Upper lobe of left lung (tissue), 6 donors: Measurements from ENCODE around the gene ITGBL1. TPM values are rescaled to one million over a fixed set of nuclear protein-coding genes. Genes with fewer than 3 reads are reported as not detected.

Experiments used
- ATAC-seq, 2 donors: fragments of 200-7000 bp; cut with Tn5 transposase; one replicate each; pipeline ENCODE4 v1.9.1; 2022; ENCODE audit warnings: mild to moderate bottlenecking in 2 of 2, moderate library complexity in 2 of 2; ENCODE audit not compliant: low FRiP score in 2 of 2
- DNase-seq, 2 donors: peaks; one replicate each; pipeline ENCODE4 v3.0.0-alpha.2; 2019 to 2020
- H3K27ac ChIP-seq, 4 donors: fragments of 200-600 bp; sonication (generic); one replicate each; pipeline ENCODE4 v1.5.1; 2016 to 2019
- H3K27me3 ChIP-seq, 4 donors: fragments of 200-600 bp; sonication (generic); one replicate each; pipeline ENCODE4 v1.5.1; 2017 to 2019
- H3K36me3 ChIP-seq, 4 donors: fragments of 200-600 bp; sonication (generic); one replicate each; pipeline ENCODE4 v1.5.1; 2016 to 2019
- H3K4me1 ChIP-seq, 4 donors: fragments of 200-600 bp; sonication (generic); one replicate each; pipeline ENCODE4 v1.5.1; 2018 to 2019
- H3K4me3 ChIP-seq, 4 donors: fragments of 200-600 bp; sonication (generic); one replicate each; pipeline ENCODE4 v1.5.1; 2017 to 2019; ENCODE audit warnings: mild to moderate bottlenecking in 2 of 4, moderate library complexity in 1 of 4
- H3K9me3 ChIP-seq, 4 donors: fragments of 200-600 bp; sonication (generic); one replicate each; pipeline ENCODE4 v1.5.1; 2018 to 2019
- EP300 ChIP-seq, 4 donors: sonication (generic); formaldehyde crosslinking; IDR thresholded peaks; one replicate each; pipeline ENCODE4 v1.5.1; 2017; ENCODE audit warnings: antibody characterized with exemption in 4 of 4, control low read depth in 2 of 4
- POLR2A ChIP-seq, 4 donors: fragments of 450-650 bp; IDR thresholded peaks; one replicate each; pipeline ENCODE4 v1.5.1; 2016 to 2017; ENCODE audit warnings: antibody characterized with exemption in 4 of 4, mild to moderate bottlenecking in 2 of 4
- POLR2AphosphoS5 ChIP-seq, 2 donors: sonication (generic); formaldehyde crosslinking; IDR thresholded peaks; one replicate each; pipeline ENCODE4 v1.5.1; 2017; ENCODE audit warnings: antibody characterized with exemption in 2 of 2
- WGBS, 2 donors: methylation state at CpG; one replicate each; pipeline ENCODE4 v1.1.5; 2017 to 2018; 5-methylcytosine and 5-hydroxymethylcytosine counted together
- total RNA-seq, 6 donors: library from RNA; depleted of rRNA in 4 of 6; stranded (reverse); fragments of >200 nt in 4 of 6; gene quantifications; one replicate each; pipeline versions ENCODE4 v1.1.0 to v1.2.1, GENCODE V29; 2016 to 2021
- TF ChIP-seq, protein P1 (sequence below), 6 experiments: fragments of 450-650 bp in 4 of 6; fragments of 200-600 bp in 2 of 6; sonication (generic) in 2 of 6; IDR thresholded peaks; one replicate each; pipeline ENCODE4 v1.5.1; 2016 to 2019; ENCODE audit warnings: antibody characterized with exemption in 6 of 6
- donor health status: DM: no; HTN: no; CAD: no; lungs with moderate emphysema.
- donor health status: DM: no; HTN: yes; CAD: no; lungs with severe emphysema.

Gene ITGBL1
- total RNA-seq, 6 donors from 2014 or later: 5.2 to 51.9 (median 21.9) TPM

DNA sequence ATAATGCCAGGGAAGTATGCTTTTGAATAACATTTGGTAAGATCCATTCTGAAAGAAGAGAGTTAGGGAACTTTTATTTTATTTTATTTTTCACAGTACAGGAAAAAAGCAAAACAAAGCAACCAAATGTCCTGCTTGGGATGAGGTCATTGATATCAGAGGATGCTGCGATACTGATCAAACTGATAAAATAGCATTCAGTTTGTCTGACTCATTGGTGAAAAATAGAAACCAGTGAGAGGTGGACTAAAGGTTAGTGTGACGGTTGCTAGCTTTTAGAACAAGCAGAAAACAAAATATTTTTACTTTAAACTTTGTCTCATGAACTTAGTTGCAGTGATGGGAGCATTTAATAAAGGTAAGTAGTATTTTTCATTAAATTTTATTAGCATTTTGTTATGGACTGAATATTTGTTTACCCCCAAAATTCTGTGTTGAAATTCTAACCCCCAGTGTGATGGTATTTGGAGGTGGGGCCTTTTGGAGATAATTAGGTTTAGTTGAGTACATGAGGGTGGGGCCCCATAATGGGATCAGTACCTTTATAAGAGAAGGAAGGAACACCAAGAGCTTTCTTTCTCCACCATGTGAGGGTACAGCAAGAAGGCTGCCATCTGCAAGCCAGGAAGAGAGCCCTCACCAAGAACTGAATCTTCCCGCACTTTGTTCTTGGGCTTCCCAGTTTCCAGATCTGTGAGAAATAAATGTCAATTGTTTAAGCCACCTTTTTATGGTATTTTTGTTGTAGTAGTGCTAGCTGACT, 37.3 kb downstream of the ITGBL1 start:
- Histone ChIP-seq H3K4me3 (no peak overlapping the region), H3K9me3 (no peaks in the 10 kb centered on the region), H3K4me1 (no peaks in the 10 kb centered on the region), H3K36me3 (no peaks in the 10 kb centered on the region), H3K27me3 (no peaks in the 10 kb centered on the region), H3K27ac (no peak overlapping the region)
- DNase-seq (no peak), ATAC-seq (no peak)
- no peak for TF ChIP-seq EP300 (IDR thresholded peaks at IDR 0.05)
- TF ChIP-seq, protein P1, sequence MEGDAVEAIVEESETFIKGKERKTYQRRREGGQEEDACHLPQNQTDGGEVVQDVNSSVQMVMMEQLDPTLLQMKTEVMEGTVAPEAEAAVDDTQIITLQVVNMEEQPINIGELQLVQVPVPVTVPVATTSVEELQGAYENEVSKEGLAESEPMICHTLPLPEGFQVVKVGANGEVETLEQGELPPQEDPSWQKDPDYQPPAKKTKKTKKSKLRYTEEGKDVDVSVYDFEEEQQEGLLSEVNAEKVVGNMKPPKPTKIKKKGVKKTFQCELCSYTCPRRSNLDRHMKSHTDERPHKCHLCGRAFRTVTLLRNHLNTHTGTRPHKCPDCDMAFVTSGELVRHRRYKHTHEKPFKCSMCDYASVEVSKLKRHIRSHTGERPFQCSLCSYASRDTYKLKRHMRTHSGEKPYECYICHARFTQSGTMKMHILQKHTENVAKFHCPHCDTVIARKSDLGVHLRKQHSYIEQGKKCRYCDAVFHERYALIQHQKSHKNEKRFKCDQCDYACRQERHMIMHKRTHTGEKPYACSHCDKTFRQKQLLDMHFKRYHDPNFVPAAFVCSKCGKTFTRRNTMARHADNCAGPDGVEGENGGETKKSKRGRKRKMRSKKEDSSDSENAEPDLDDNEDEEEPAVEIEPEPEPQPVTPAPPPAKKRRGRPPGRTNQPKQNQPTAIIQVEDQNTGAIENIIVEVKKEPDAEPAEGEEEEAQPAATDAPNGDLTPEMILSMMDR (IDR thresholded peaks at IDR 0.05): no peak
- 82 to 89% methylated on average over 3 of the region's 3 CpGs for whole genome bisulfite sequencing, 2 donors

- no peak for ATAC-seq
- DNase-seq: no peak
- Histone ChIP-seq H3K4me3 (no peak overlapping the region), H3K27ac (no peak overlapping the region), H3K27me3 (no peaks in the 10 kb centered on the region), H3K9me3 (no peaks in the 10 kb centered on the region), H3K36me3 (no peaks in the 10 kb centered on the region), H3K4me1 (no peaks in the 10 kb centered on the region)
- TF ChIP-seq POLR2A (IDR thresholded peaks at IDR 0.05) (no peak), POLR2AphosphoS5 (IDR thresholded peaks at IDR 0.05) (no peak), EP300 (IDR thresholded peaks at IDR 0.05) (no peak)
These were observed 38.0 kb downstream of the ITGBL1 start for GRCh38 chr13:101490406-101491015.

DNA sequence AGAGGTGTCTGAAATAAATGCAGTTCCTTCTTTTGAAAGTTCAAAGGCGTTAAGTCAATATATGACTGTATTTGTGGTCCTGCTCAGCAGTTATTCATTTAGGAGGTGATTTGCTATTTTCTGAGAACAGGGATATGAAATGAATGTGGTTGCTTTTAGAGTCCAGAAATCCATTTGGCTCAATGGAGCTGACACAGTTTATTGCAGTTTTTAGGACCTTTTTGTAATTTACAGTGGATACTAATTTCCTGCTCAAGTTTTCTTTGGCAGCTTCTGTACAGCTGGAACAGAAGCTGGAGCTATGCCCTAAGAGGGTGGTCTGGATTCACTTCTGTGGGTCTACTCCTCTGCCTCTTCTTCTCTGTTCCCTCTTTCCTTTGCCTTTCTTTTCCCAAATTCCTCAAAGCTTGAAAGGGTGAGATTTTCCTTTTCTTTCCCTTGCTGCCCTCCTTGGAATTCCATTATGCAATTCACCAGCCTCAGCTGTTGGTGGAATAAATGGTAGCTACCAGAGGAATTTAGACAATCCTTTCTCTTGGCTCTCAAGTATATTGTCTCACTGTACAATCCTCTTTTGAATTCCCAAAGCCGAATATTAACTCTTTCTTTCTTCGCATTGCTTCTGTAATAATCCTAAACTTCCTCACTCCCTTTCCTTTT, 39.9 kb downstream of the ITGBL1 start:
- Histone ChIP-seq H3K4me3 (no peak overlapping the region), H3K27ac (no peak overlapping the region), H3K27me3 (no peaks in the 10 kb centered on the region), H3K36me3 (no peaks in the 10 kb centered on the region), H3K9me3 (no peaks in the 10 kb centered on the region), H3K4me1 (no peaks in the 10 kb centered on the region)
- no peak for ATAC-seq
- no peak for DNase-seq
- TF ChIP-seq, protein P1 (IDR thresholded peaks at IDR 0.05): no peak
- TF ChIP-seq POLR2AphosphoS5 (IDR thresholded peaks at IDR 0.05): no peak
- TF ChIP-seq EP300 (IDR thresholded peaks at IDR 0.05): no peak
- no peak for TF ChIP-seq POLR2A (IDR thresholded peaks at IDR 0.05)
- 89 to 94% methylated on average over 3 of the region's 3 CpGs for WGBS, 2 donors

DNA sequence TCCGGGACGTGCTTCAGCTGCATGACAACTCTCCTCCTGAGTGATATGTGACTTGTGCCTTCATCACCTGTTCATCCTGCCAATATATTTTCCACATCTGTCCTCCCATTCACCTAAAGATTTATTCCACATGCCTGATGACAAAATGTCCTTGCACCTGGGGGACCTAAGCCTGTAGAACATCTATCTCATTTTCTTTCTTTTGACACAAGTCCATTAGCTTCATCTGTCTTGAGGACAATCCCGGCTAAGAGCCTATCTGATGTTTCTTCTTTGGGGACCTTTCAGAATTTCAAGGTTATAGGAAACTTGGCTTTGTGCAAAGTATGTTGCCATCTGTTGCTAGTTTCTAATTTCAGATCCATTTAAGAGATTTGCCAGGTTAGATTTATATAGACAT, 41.1 kb downstream of the ITGBL1 start:
- TF ChIP-seq POLR2AphosphoS5 (IDR thresholded peaks at IDR 0.05) (no peak), EP300 (IDR thresholded peaks at IDR 0.05) (no peak), POLR2A (IDR thresholded peaks at IDR 0.05) (no peak)
- TF ChIP-seq, protein P1 (IDR thresholded peaks at IDR 0.05): no peak
- Histone ChIP-seq H3K4me3 (no peak overlapping the region), H3K27me3 (no peaks in the 10 kb centered on the region), H3K27ac (no peak overlapping the region), H3K4me1 (no peaks in the 10 kb centered on the region), H3K9me3 (no peaks in the 10 kb centered on the region), H3K36me3 (no peaks in the 10 kb centered on the region)
- 84 to 93% methylated on average over 3 of the region's 3 CpGs for WGBS, 2 donors
- DNase-seq (no peak), ATAC-seq (no peak)

DNA sequence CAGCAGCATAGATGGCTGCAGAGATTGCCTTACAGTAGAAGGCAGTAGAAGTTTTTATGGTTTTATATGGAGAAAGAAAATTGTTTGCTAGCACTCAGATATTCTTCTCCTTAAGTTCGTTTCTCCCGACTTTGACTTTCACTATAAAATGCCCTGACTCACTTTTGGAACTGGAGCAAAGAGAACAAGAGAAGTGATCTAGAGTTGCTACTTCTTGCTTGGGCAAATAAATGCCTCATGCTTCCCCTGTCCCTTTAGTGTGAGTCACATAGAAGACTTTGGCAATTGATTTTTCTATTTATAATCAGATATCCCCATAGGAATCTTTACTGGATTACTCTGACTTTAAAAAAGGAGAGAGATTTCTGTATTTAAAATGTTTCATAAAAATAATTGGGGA, 46.9 kb downstream of the ITGBL1 start:
- DNase-seq: no peak
- no peaks in the 10 kb centered on the region for H3K36me3 ChIP-seq
- TF ChIP-seq EP300 (IDR thresholded peaks at IDR 0.05) (no peak), POLR2AphosphoS5 (IDR thresholded peaks at IDR 0.05) (no peak), POLR2A (IDR thresholded peaks at IDR 0.05) (no peak)
- TF ChIP-seq, protein P1 (IDR thresholded peaks at IDR 0.05): no peak
- no peak overlapping the region for H3K4me3 ChIP-seq
- 80 to 88% methylated on average over 2 of the region's 2 CpGs for WGBS, 2 donors
- no peak for ATAC-seq
- no peaks in the 10 kb centered on the region for H3K9me3 ChIP-seq
- H3K4me1 ChIP-seq: no peaks in the 10 kb centered on the region
- no peaks in the 10 kb centered on the region for H3K27me3 ChIP-seq
- no peak overlapping the region for H3K27ac ChIP-seq
